K562 (cell line): ENCODE data around the gene FCER2. TPM values are rescaled to one million over a fixed set of nuclear protein-coding genes. Genes with fewer than 3 reads are reported as not detected.

Source experiments
- CTCF ChIP-seq, 3 experiments: IDR thresholded peaks in 2 of 3; conservative IDR thresholded peaks in 1 of 3; 2 replicates each; pipeline ENCODE4 v1.5.1; 2011 to 2012; ENCODE audit warnings: low read length in 3 of 3, mild to moderate bottlenecking in 3 of 3, control low read depth in 2 of 3, improper control_type of control experiment in 1 of 3, inconsistent platforms in 1 of 3, low read depth in 1 of 3, mixed read lengths in 1 of 3, moderate library complexity in 1 of 3; ENCODE audit not compliant: insufficient read depth in 2 of 3
- HMGXB4 ChIP-seq: sonication (generic); formaldehyde crosslinking; IDR thresholded peaks from 2 replicates; pipeline ENCODE4 v1.8.1; 2023; ENCODE audit warnings: mild to moderate bottlenecking, missing genetic modification reagents
- NR2C2 ChIP-seq, 2 experiments: fragments of 200-800 bp in 1 of 2; sonication (Bioruptor generic) in 1 of 2; sonication (generic) in 1 of 2; formaldehyde crosslinking in 1 of 2; IDR thresholded peaks; 2 replicates each; pipeline versions ENCODE4 v1.6.1 to v1.8.0; 2016 to 2022; ENCODE audit warnings: mild to moderate bottlenecking in 1 of 2, missing compliant biosample characterization in 1 of 2, missing genetic modification characterization in 1 of 2, missing genetic modification reagents in 1 of 2
- SRSF7 ChIP-seq: fragments of 200-400 bp; formaldehyde crosslinking; optimal IDR thresholded peaks from 2 replicates; pipeline ENCODE3; 2017; ENCODE audit warnings: mild to moderate bottlenecking, low read depth, low read length
- TFAP4 ChIP-seq: sonication (generic); formaldehyde crosslinking; IDR thresholded peaks from 2 replicates; pipeline ENCODE4 v1.8.0; 2022; ENCODE audit warnings: missing genetic modification reagents, mild to moderate bottlenecking, moderate library complexity, borderline replicate concordance
- ZKSCAN3 ChIP-seq: fragments of 250-450 bp; sonication (Bioruptor Pico); IDR thresholded peaks from 2 replicates; pipeline ENCODE4 v1.4.0; 2020
- ZNF76 ChIP-seq: fragments of 250-450 bp; sonication (Bioruptor Pico); IDR thresholded peaks from 2 replicates; pipeline ENCODE4 v1.4.0; 2020; ENCODE audit warnings: mild to moderate bottlenecking, moderate library complexity, borderline replicate concordance
- polyA plus RNA-seq, 8 experiments: library from polyadenylated mRNA; depleted of rRNA in 4 of 8; stranded (reverse) in 5 of 8; unstranded in 3 of 8; fragments of >200 nt; fragmentation: Nextera tagmentation in 2 of 8; fragmentation: Illumina TruSeq in 1 of 8; extraction: Ambion mirVana in 2 of 8; extraction: Trizol in 1 of 8; gene quantifications; 2 replicates each; pipeline versions ENCODE4 v1.2.1 to v1.2.3, GENCODE V29; 2011 to 2014; ENCODE audit warnings: inconsistent platforms in 1 of 8, missing spikeins in 1 of 8
- total RNA-seq, 7 experiments: library from RNA; depleted of rRNA in 6 of 7; stranded (reverse); fragments of >200 nt in 6 of 7; fragmentation: Illumina TruSeq in 2 of 7; extraction: Trizol in 2 of 7; gene quantifications; 2 replicates each; pipeline versions ENCODE4 v1.2.1 to v1.2.3, GENCODE V29; 2011 to 2021; ENCODE audit warnings: low replicate concordance in 1 of 7

The FCER2 gene
- total and polyA plus RNA-seq, 9 of the 15 experiments (the other 6 are each of a cell fraction or from before 2014, with no cell fraction given) = 0.11 TPM; not detected in 8

GRCh38 chr19:7672522-7672921 is 29.4 kb downstream of the FCER2 start (continued):
- TF ChIP-seq HMGXB4 (CRISPR knock-in tag) (no peak), TFAP4 (CRISPR knock-in tag) (no peak), NR2C2 (CRISPR knock-in tag; IDR thresholded peaks at IDR 0.05) (no peak), NR2C2 (tag; IDR thresholded peaks at IDR 0.05) (no peak), CTCF (IDR thresholded peaks at IDR 0.05 in 2 of 3, conservative IDR thresholded peaks at IDR 0.05 in 1 of 3; ENCODE audit: insufficient read depth in 2 of 3, low read depth in 1 of 3, low read length in 3 of 3) (no peak), SRSF7 (no peak), ZNF76 (CRISPR knock-in tag) (no peak), ZKSCAN3 (CRISPR knock-in tag) (no peak)
